Measurements from ENCODE around the gene NR4A2. TPM values are rescaled to one million over a fixed set of nuclear protein-coding genes. Genes with fewer than 3 reads are reported as not detected.

Gene NR4A2
- total and polyA plus RNA-seq, 11 donors = 0.63 to 14.2 (median 1.3) TPM

DNA sequence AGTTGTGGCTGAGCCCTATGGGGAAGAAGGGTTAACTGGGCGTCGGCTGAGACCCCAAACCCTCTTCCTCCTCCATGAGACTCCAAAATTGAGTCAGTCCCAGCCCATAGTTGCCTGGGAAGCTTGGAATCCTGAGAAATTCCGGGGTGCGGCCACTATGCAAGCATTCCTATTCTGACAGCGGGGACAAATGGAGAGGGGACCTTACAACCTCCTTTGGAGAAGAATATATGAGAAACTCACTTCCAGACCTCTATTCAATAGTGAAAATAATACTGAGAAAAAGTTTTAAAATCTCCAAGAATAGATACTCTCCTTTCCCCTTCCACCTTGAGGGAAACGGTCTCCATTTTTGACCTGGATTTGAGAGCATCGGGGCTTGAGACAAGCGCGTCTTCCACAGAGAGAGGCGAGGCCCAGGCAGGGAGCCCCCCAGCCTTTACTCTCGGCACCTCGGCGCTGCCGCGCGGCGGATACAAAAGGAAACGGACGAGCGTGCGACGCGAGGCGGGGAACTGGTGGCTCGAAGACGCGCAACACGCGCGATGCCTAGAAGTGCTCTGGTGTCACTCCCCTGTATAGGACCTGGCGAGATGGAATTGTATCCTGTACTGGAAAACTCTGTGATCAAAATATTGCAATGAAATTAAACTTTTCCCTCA, 11.1 kb downstream of the NR4A2 start:
- peak in 2 of 4 donors; percentile 19 to 47 for ATAC-seq
- Histone ChIP-seq H3K27me3 (peaks cover 7 to 73% (median 49%) of the 10 kb centered on the region in 9 donors), H3K36me3 (peaks cover 0 to 5% (median 0%) of the 10 kb centered on the region in 9 donors), H3K27ac (peak overlapping the region in 5 of 12 donors; percentile 55 to 83 (median 76)), H3K4me1 (peaks cover 0 to 38% (median 26%) of the 10 kb centered on the region in 12 donors), H3K9me3 (no peaks in the 10 kb centered on the region), H3K4me3 (peak overlapping the region in 11 of 12 donors; percentile 16 to 63 (median 48))
- WGBS, 4 donors = 3 to 5% (median 4%) methylated on average over 28 to 31 of the region's 31 CpGs
- TF ChIP-seq, protein P1, sequence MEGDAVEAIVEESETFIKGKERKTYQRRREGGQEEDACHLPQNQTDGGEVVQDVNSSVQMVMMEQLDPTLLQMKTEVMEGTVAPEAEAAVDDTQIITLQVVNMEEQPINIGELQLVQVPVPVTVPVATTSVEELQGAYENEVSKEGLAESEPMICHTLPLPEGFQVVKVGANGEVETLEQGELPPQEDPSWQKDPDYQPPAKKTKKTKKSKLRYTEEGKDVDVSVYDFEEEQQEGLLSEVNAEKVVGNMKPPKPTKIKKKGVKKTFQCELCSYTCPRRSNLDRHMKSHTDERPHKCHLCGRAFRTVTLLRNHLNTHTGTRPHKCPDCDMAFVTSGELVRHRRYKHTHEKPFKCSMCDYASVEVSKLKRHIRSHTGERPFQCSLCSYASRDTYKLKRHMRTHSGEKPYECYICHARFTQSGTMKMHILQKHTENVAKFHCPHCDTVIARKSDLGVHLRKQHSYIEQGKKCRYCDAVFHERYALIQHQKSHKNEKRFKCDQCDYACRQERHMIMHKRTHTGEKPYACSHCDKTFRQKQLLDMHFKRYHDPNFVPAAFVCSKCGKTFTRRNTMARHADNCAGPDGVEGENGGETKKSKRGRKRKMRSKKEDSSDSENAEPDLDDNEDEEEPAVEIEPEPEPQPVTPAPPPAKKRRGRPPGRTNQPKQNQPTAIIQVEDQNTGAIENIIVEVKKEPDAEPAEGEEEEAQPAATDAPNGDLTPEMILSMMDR (IDR thresholded peaks at IDR 0.05) = peak in 1 of 12 donors; percentile 8
- no peak for TF ChIP-seq POLR2A (IDR thresholded peaks at IDR 0.05)
- peak in 3 of 5 donors; percentile 28 to 69 (median 29) for DNase-seq
- intact Hi-C loops (cut with DNase I) = no loop called here

DNA sequence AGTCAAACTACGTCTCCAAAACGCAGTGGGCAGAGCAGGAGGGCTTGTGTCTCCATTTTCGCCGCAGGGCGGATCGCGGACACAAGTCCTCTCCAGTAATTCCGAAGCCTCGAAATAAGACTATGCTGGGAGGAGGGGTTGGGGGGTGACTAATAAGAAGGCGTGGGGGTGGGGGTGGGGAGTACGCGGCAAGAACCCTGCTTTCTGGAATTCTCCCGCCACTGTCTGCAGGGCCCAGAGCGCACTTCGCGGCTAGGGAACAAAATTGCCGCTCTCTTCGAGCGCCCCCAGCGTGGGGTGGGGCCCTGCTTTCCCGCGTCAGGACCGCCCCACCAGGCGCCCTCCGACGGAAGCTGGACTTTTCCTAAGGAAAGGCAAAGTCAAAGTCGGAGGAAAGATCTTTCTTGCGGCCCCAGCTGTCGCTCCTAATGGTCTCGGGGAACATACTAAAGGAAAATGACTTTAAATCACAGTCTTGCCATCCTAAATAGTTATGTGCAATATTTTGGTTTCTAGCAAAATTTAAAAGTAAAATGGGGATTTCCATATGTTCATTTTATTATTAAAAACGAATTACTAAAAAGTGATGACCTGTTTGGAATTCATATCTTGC, 11.9 kb downstream of the NR4A2 start:
- intact Hi-C loops (cut with DNase I) = no loop called here
- Histone ChIP-seq H3K4me3 (peak overlapping the region; percentile 29 to 63 (median 48)), H3K36me3 (peaks cover 0 to 3% (median 0%) of the 10 kb centered on the region in 9 donors), H3K27ac (peak overlapping the region; percentile 6 to 83 (median 72)), H3K4me1 (peaks cover 0 to 38% (median 26%) of the 10 kb centered on the region in 12 donors), H3K9me3 (no peaks in the 10 kb centered on the region), H3K27me3 (peaks cover 7 to 67% (median 52%) of the 10 kb centered on the region in 9 donors)
- TF ChIP-seq, protein P1 (IDR thresholded peaks at IDR 0.05) = peak in 1 of 12 donors; percentile 9
- no peak for TF ChIP-seq POLR2A (IDR thresholded peaks at IDR 0.05)
- DNase-seq (peak; percentile 54 to 66 (median 60)), ATAC-seq (peak; percentile 40 to 82 (median 59))
- 2 to 4% (median 3%) methylated on average over 24 to 31 of the region's 31 CpGs for WGBS, 4 donors

DNA sequence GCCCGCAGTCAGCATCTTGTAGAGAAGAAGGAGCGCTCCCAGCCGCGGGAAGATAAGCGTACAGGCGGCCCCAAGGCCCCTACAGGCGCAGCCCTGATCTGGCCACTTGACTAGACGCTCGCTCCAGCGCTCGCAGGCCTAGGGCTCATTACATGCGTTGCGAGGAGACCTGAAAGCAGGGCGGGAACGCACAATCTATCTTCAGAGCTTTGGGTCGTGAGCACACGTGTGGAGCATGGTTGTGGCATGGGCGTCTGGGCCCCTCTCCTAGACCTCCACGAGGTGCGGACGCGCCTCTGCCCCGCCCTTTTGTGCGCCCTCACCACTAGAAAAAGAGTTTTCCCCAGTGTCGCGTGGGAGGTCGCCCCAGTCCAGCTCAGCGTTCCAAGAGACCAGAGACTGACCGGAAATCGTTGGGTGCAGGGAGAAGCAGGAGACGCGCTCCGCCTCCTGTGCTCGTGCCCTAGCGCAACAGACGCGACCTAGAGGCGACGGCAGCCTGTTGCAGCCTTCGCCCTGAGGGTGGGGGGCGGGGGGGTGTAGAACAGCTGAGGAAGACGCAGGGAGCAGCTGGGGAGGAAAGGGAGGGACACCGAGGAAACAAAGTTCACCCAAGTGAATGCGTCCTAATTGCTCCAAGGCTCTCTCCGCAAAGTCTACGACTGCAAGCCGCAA, 12.6 kb downstream of the NR4A2 start:
- Histone ChIP-seq H3K9me3 (no peaks in the 10 kb centered on the region), H3K4me3 (peak overlapping the region; percentile 29 to 63 (median 48)), H3K27me3 (peaks cover 7 to 68% (median 48%) of the 10 kb centered on the region in 9 donors), H3K36me3 (no peaks in the 10 kb centered on the region), H3K27ac (peak overlapping the region in 11 of 12 donors; percentile 26 to 83 (median 72)), H3K4me1 (peaks cover 0 to 38% (median 26%) of the 10 kb centered on the region in 12 donors)
- 1 to 4% (median 3%) methylated on average over 24 to 47 of the region's 47 CpGs for WGBS, 4 donors
- TF ChIP-seq, protein P1 (IDR thresholded peaks at IDR 0.05) = peak in 6 of 12 donors; percentile 13 to 36 (median 26)
- no peak for TF ChIP-seq POLR2A (IDR thresholded peaks at IDR 0.05)
- ATAC-seq = peak; percentile 61 to 89 (median 86)
- peak; percentile 74 to 80 (median 76) for DNase-seq
- intact Hi-C loops (cut with DNase I) = no loop called here

Measured in heart left ventricle (tissue), 16 donors.